Measurements from ENCODE around the gene ZNF264.

ZNF264 gene

DNA sequence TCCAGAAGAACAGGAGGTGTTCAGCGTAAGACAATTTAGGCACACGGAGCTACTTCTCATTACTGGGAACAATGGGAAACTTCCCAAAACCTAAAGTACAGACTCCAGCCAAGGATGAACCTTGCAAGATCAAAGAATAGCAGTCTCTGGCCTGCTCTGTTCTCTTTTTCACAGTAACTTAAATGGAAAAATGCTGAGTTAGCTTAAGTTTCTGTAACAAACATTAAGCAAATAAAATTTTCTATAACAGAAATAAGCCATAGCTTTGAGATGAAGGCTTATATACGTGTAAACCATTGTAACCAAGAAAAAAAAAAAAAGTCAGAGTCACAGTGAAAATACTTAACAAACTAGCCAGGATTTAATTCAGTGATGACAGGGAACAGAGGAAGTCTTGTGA, 70.7 kb downstream of the ZNF264 start:
- Histone ChIP-seq H3K27ac (ENCODE audit: low read length) (no peak overlapping the region), H3K9ac (ENCODE audit: low read length) (no peak overlapping the region), H4K20me1 (ENCODE audit: insufficient read depth, low read length) (no peaks in the 10 kb centered on the region), H3K4me2 (ENCODE audit: low read depth, low read length) (no peak overlapping the region), H3K4me3 (ENCODE audit: low read length) (no peak overlapping the region), H3K27me3 (replicated peaks; ENCODE audit: insufficient read depth, low read length) (no peaks in the 10 kb centered on the region), H3K36me3 (replicated peaks; ENCODE audit: insufficient read depth, low read length) (no peaks in the 10 kb centered on the region), H3K79me2 (ENCODE audit: low read length) (no peaks in the 10 kb centered on the region), H2AFZ (ENCODE audit: low read length) (no peak overlapping the region), H3K4me1 (ENCODE audit: low read length) (no peaks in the 10 kb centered on the region), H3F3A (ENCODE audit: insufficient read depth, low read length) (no peaks in the 10 kb centered on the region), H3K9me2 (replicated peaks; ENCODE audit: insufficient read depth, low read length) (no peaks in the 10 kb centered on the region), H3K9me3 (replicated peaks; ENCODE audit: insufficient read depth, low read length) (no peaks in the 10 kb centered on the region)
- no peak for DNase-seq
- TF ChIP-seq CTCF (IDR thresholded peaks at IDR 0.05; ENCODE audit: low read length), result no peak

DNA sequence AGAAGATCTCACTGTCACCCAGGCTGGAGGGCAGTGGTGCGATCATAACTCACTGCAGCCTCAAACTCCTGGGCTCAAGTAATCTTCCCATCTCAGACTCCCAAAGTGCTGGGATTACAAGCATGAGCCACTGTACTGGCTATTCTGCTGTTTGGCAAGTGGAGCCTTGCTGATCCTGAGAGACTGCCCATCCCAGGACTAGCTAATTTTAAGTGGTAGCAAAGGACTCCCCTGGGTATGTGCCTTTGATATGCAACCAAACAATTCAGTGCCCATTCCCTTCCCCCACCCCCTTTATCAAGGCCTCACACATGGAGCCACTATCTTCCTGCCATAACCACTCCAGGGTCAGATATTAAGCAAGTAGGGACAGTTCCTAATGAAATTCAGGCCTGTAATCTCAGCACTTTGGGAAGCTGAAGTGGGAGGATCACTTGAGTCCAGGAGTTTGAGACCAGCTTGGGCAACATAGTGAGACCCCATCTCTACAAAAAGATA, 72.0 kb downstream of the ZNF264 start:
- H3K79me2 ChIP-seq (ENCODE audit: low read length), result no peaks in the 10 kb centered on the region
- no peak overlapping the region for H3K4me2 ChIP-seq (ENCODE audit: low read depth, low read length)
- H3K27ac ChIP-seq (ENCODE audit: low read length), result no peak overlapping the region
- H3F3A ChIP-seq (ENCODE audit: insufficient read depth, low read length), result no peaks in the 10 kb centered on the region
- no peak for DNase-seq
- no peak overlapping the region for H3K4me3 ChIP-seq (ENCODE audit: low read length)
- H4K20me1 ChIP-seq (ENCODE audit: insufficient read depth, low read length), result no peaks in the 10 kb centered on the region
- TF ChIP-seq CTCF (IDR thresholded peaks at IDR 0.05; ENCODE audit: low read length) (no peak), EZH2 (optimal IDR thresholded peaks at IDR 0.05; ENCODE audit: low read depth, low read length) (no peak), EZH2phosphoT487 (IDR thresholded peaks at IDR 0.05; ENCODE audit: low read length) (no peak)
- no peak overlapping the region for H3K9ac ChIP-seq (ENCODE audit: low read length)
- no peaks in the 10 kb centered on the region for H3K4me1 ChIP-seq (ENCODE audit: low read length)
- H2AFZ ChIP-seq (ENCODE audit: low read length), result no peak overlapping the region
- H3K9me3 ChIP-seq (replicated peaks; ENCODE audit: insufficient read depth, low read length), result no peaks in the 10 kb centered on the region
- H3K36me3 ChIP-seq (replicated peaks; ENCODE audit: insufficient read depth, low read length), result no peaks in the 10 kb centered on the region
- no peaks in the 10 kb centered on the region for H3K9me2 ChIP-seq (replicated peaks; ENCODE audit: insufficient read depth, low read length)
- H3K27me3 ChIP-seq (replicated peaks; ENCODE audit: insufficient read depth, low read length), result no peaks in the 10 kb centered on the region

GRCh38 chr19:57267291-57267690, 76.0 kb downstream of the ZNF264 start:
- no peaks in the 10 kb centered on the region for H3K9me3 ChIP-seq (replicated peaks; ENCODE audit: insufficient read depth, low read length)
- no peaks in the 10 kb centered on the region for H3K27me3 ChIP-seq (replicated peaks; ENCODE audit: insufficient read depth, low read length)
- H3K9ac ChIP-seq (ENCODE audit: low read length), result no peak overlapping the region
- no peaks in the 10 kb centered on the region for H3K36me3 ChIP-seq (replicated peaks; ENCODE audit: insufficient read depth, low read length)
- no peak overlapping the region for H2AFZ ChIP-seq (ENCODE audit: low read length)
- TF ChIP-seq EZH2 (optimal IDR thresholded peaks at IDR 0.05; ENCODE audit: low read depth, low read length) (no peak), CTCF (IDR thresholded peaks at IDR 0.05; ENCODE audit: low read length) (no peak), EZH2phosphoT487 (IDR thresholded peaks at IDR 0.05; ENCODE audit: low read length) (no peak)
- DNase-seq, result no peak
- no peak overlapping the region for H3K27ac ChIP-seq (ENCODE audit: low read length)
- H3K79me2 ChIP-seq (ENCODE audit: low read length), result no peaks in the 10 kb centered on the region
- H3F3A ChIP-seq (ENCODE audit: insufficient read depth, low read length), result no peaks in the 10 kb centered on the region
- no peaks in the 10 kb centered on the region for H4K20me1 ChIP-seq (ENCODE audit: insufficient read depth, low read length)
- H3K4me1 ChIP-seq (ENCODE audit: low read length), result no peaks in the 10 kb centered on the region
- H3K9me2 ChIP-seq (replicated peaks; ENCODE audit: insufficient read depth, low read length), result no peaks in the 10 kb centered on the region
- no peak overlapping the region for H3K4me2 ChIP-seq (ENCODE audit: low read depth, low read length)
- H3K4me3 ChIP-seq (ENCODE audit: low read length), result no peak overlapping the region
